Colonic mucosa (tissue), 4 donors: Measurements from ENCODE around the gene IL9R. TPM values are rescaled to one million over a fixed set of nuclear protein-coding genes. Genes with fewer than 3 reads are reported as not detected.

Source experiments
- DNase-seq: peaks from one replicate; pipeline ENCODE4 v3.0.0-alpha.2; 2020
- H3K27ac ChIP-seq: fragments of 200-600 bp; one replicate; pipeline ENCODE4 v1.8.0; 2021
- H3K27me3 ChIP-seq: fragments of 200-600 bp; one replicate; pipeline ENCODE4 v1.8.0; 2021
- H3K36me3 ChIP-seq: fragments of 200-600 bp; one replicate; pipeline ENCODE4 v1.8.0; 2021
- H3K4me1 ChIP-seq: fragments of 200-600 bp; one replicate; pipeline ENCODE4 v1.8.0; 2021; ENCODE audit warnings: mild to moderate bottlenecking
- H3K4me3 ChIP-seq: fragments of 200-600 bp; one replicate; pipeline ENCODE4 v1.8.0; 2021
- H3K9ac ChIP-seq, 2 donors: one replicate each; pipeline ENCODE4 v1.7.0; 2013; ENCODE audit warnings: control low read depth in 2 of 2, low read depth in 2 of 2, low read length in 2 of 2
- H3K9me3 ChIP-seq: fragments of 200-600 bp; one replicate; pipeline ENCODE4 v1.8.0; 2021
- CTCF ChIP-seq: fragments of 200-600 bp; IDR thresholded peaks from one replicate; pipeline ENCODE4 v1.8.0; 2022; ENCODE audit warnings: antibody characterized with exemption, mild to moderate bottlenecking
- intact Hi-C: fragments of 100-400 bp; cut with DNase I; formaldehyde crosslinking; loops from one replicate; pipeline ENCODE4 v1.14.1; 2022
- total RNA-seq, 2 donors: library from RNA; stranded (reverse); fragmentation: NEBNext Ultra II Directional in 1 of 2; extraction: Animal tissue kit (Norgen Biotek cat#: 25700) in 1 of 2; gene quantifications; one replicate each; pipeline ENCODE4 v1.2.1, GENCODE V29; 2021
- donor health status: healthy.
- donor health status: DM: no; HTN: no; CAD: no.
- donor health status: DM: no; HTN: no; CAD: no.

Gene IL9R
- total RNA-seq: under 1 TPM; 0.42 to 0.50 TPM

GRCh38 chrX:155997436-155997835 lies at the start of gene IL9R:
Gene IL9R, plus strand, starts transcription at chrX:155997696. Its CDS starts 64 bp downstream, at chrX:155997760.
- TF ChIP-seq CTCF: no peak
- H3K27me3 ChIP-seq: no peaks in the 10 kb centered on the region
- no peaks in the 10 kb centered on the region for H3K4me1 ChIP-seq
- H3K27ac ChIP-seq: no peak within 1 kb of the TSS
- H3K36me3 ChIP-seq: no peaks in the 10 kb centered on the region
- H3K9me3 ChIP-seq: no peaks in the 10 kb centered on the region
- H3K9ac ChIP-seq: no peak within 1 kb of the TSS
- DNase-seq: no peak
- no peak within 1 kb of the TSS for H3K4me3 ChIP-seq
- intact Hi-C loops: no loop called here

GRCh38 chrX:155949098-155949497 lies 48.4 kb upstream of the IL9R start:
- TF ChIP-seq CTCF: no peak
- H3K36me3 ChIP-seq: no peaks in the 10 kb centered on the region
- H3K27ac ChIP-seq: no peak overlapping the region
- H3K27me3 ChIP-seq: no peaks in the 10 kb centered on the region
- no peak for DNase-seq
- intact Hi-C loops: no loop called here
- no peak overlapping the region for H3K4me3 ChIP-seq
- no peak overlapping the region for H3K9ac ChIP-seq
- no peaks in the 10 kb centered on the region for H3K9me3 ChIP-seq
- H3K4me1 ChIP-seq: no peaks in the 10 kb centered on the region

GRCh38 chrX:155951237-155951789 lies 46.2 kb upstream of the IL9R start:
- H3K36me3 ChIP-seq: no peaks in the 10 kb centered on the region
- DNase-seq: no peak
- intact Hi-C loops: no loop called here
- H3K27ac ChIP-seq: no peak overlapping the region
- H3K4me1 ChIP-seq: no peaks in the 10 kb centered on the region
- no peaks in the 10 kb centered on the region for H3K9me3 ChIP-seq
- H3K4me3 ChIP-seq: no peak overlapping the region
- no peak overlapping the region for H3K9ac ChIP-seq
- no peaks in the 10 kb centered on the region for H3K27me3 ChIP-seq
- no peak for TF ChIP-seq CTCF

GRCh38 chrX:155953055-155953454 lies 44.4 kb upstream of the IL9R start:
- H3K27ac ChIP-seq: no peak overlapping the region
- H3K4me3 ChIP-seq: no peak overlapping the region
- H3K27me3 ChIP-seq: no peaks in the 10 kb centered on the region
- DNase-seq: no peak
- H3K9ac ChIP-seq: no peak overlapping the region
- no peaks in the 10 kb centered on the region for H3K9me3 ChIP-seq
- no peak for TF ChIP-seq CTCF
- H3K36me3 ChIP-seq: no peaks in the 10 kb centered on the region
- intact Hi-C loops: no loop called here
- no peaks in the 10 kb centered on the region for H3K4me1 ChIP-seq

- no peaks in the 10 kb centered on the region for H3K9me3 ChIP-seq
- H3K27me3 ChIP-seq: no peaks in the 10 kb centered on the region
- no peak overlapping the region for H3K4me3 ChIP-seq
- TF ChIP-seq CTCF: no peak
- H3K4me1 ChIP-seq: no peaks in the 10 kb centered on the region
- intact Hi-C loops: no loop called here
- no peak overlapping the region for H3K9ac ChIP-seq
- DNase-seq: no peak
- H3K27ac ChIP-seq: no peak overlapping the region
- H3K36me3 ChIP-seq: no peaks in the 10 kb centered on the region
Observed at GRCh38 chrX:155954793-155955192, 42.7 kb upstream of the IL9R start.

- no peak for TF ChIP-seq CTCF
- no peak for DNase-seq
- H3K9ac ChIP-seq: no peak overlapping the region
- no peaks in the 10 kb centered on the region for H3K4me1 ChIP-seq
- H3K36me3 ChIP-seq: no peaks in the 10 kb centered on the region
- intact Hi-C loops: no loop called here
- H3K9me3 ChIP-seq: no peaks in the 10 kb centered on the region
- no peak overlapping the region for H3K27ac ChIP-seq
- no peaks in the 10 kb centered on the region for H3K27me3 ChIP-seq
- no peak overlapping the region for H3K4me3 ChIP-seq
Observed at GRCh38 chrX:155956099-155956498, 41.4 kb upstream of the IL9R start.
